Measurements from ENCODE around the gene MORC3. TPM values are rescaled to one million over a fixed set of nuclear protein-coding genes. Genes with fewer than 3 reads are reported as not detected.

MORC3 gene
- total and polyA plus RNA-seq, 2 of the 4 experiments (the other 2 are of a cell fraction) = 14.0 to 23.5 TPM

GRCh38 chr21:36411301-36411700, 91.3 kb downstream of the MORC3 start:
- TF ChIP-seq POLR2A (IDR thresholded peaks at IDR 0.05; ENCODE audit: low read depth, low read length) = no peak
- no peak for TF ChIP-seq MAZ (IDR thresholded peaks at IDR 0.05; ENCODE audit: borderline replicate concordance, low read depth, low read length)
- no peak for TF ChIP-seq CEBPB (IDR thresholded peaks at IDR 0.05; ENCODE audit: low read depth, low read length)
- no peak for TF ChIP-seq RAD21 (IDR thresholded peaks at IDR 0.05; ENCODE audit: low read length)
- no peak for ATAC-seq (ENCODE audit: low read depth)
- no peak overlapping the region for H3K14ac ChIP-seq (replicated peaks; ENCODE audit: low read depth, low read length)
- no peak overlapping the region for H3K18ac ChIP-seq (ENCODE audit: low read depth, low read length)
- no peak overlapping the region for H3K27ac ChIP-seq (ENCODE audit: insufficient read depth, low read length)
- H3K4me3 ChIP-seq (ENCODE audit: insufficient read depth, low read depth, low read length) = no peak overlapping the region
- H3K36me3 ChIP-seq (ENCODE audit: control insufficient read depth, insufficient read depth, low read length) = peaks cover 6% of the 10 kb centered on the region
- ChIA-PET POLR2A (ENCODE audit: unreplicated experiment) (no interaction called here), CTCF (no interaction called here)
- no peak overlapping the region for H4K91ac ChIP-seq (ENCODE audit: insufficient read depth, low read depth, low read length)
- H3K9me3 ChIP-seq (ENCODE audit: control insufficient read depth, insufficient read depth, low read length) = no peaks in the 10 kb centered on the region
- dilution Hi-C loops (cut with HindIII; ENCODE audit: low sequenced_read_pairs, unreplicated experiment) (no loop called here), in situ Hi-C loops (cut with MboI; ENCODE audit: low sequenced_read_pairs) (no loop called here), intact Hi-C loops (cut with micrococcal nuclease) (no loop called here)
- H4K5ac ChIP-seq (ENCODE audit: low read depth, low read length) = no peak overlapping the region
- no peak overlapping the region for H3K9ac ChIP-seq (ENCODE audit: low read depth, low read length)
- H3K4me2 ChIP-seq (ENCODE audit: low read depth, low read length) = no peak overlapping the region
- H3K27me3 ChIP-seq (ENCODE audit: control insufficient read depth, insufficient read depth, low read length) = no peaks in the 10 kb centered on the region
- H2AK5ac ChIP-seq (ENCODE audit: low read depth, low read length) = no peak overlapping the region
- H2BK20ac ChIP-seq (ENCODE audit: low read depth, low read length) = no peak overlapping the region
- no peaks in the 10 kb centered on the region for H3K79me1 ChIP-seq (ENCODE audit: low read depth in 1 of 2, low read length in 2 of 2)
- no peak overlapping the region for H3K56ac ChIP-seq (ENCODE audit: extremely low read depth, insufficient read depth, low read length)
- H2AK9ac ChIP-seq (replicated peaks; ENCODE audit: low read depth, low read length, poor library complexity) = no peak overlapping the region
- H2AFZ ChIP-seq (replicated peaks; ENCODE audit: low read length, poor library complexity) = no peak overlapping the region
- H3K4me1 ChIP-seq (ENCODE audit: control insufficient read depth, insufficient read depth, low read length) = peaks cover 6% of the 10 kb centered on the region
- H4K20me1 ChIP-seq (ENCODE audit: insufficient read depth, low read length) = no peaks in the 10 kb centered on the region
- H2BK5ac ChIP-seq (ENCODE audit: low read depth, low read length, poor library complexity, severe bottlenecking) = no peak overlapping the region
- no peak overlapping the region for H2BK120ac ChIP-seq (ENCODE audit: low read depth, low read length)
- no peak overlapping the region for H3K4ac ChIP-seq (ENCODE audit: low read depth, low read length)
- no TSS peak for BruUV-seq (replicated peaks)
- WGBS, 2 experiments (ENCODE audit: extremely low coverage in 2 of 2, insufficient read length in 1 of 2) = 100% methylated on average over 2 of the region's 10 CpGs; no CpG with 5 or more reads in 1 of the 2 experiments
- peaks cover 12% of the 10 kb centered on the region for H3K9me1 ChIP-seq (ENCODE audit: insufficient read depth, low read length)
- no peak overlapping the region for H3K23ac ChIP-seq (ENCODE audit: low read depth, low read length)
- no peak for DNase-seq
- no peak overlapping the region for H2BK15ac ChIP-seq (ENCODE audit: low read depth, low read length)
- H4K8ac ChIP-seq (ENCODE audit: low read depth in 2 of 2, low read length in 2 of 2) = no peak overlapping the region

Data from IMR-90 (cell line).